ENCODE measurements around the gene ST3GAL4.
"Not testable (repeated sequence)": the region's sequence is repeated elsewhere in the genome, so short reads cannot be mapped to it uniquely, and the experiment has no call there.

Gene ST3GAL4

GRCh38 chr11:126362879-126363655 lies 7.6 kb downstream of the ST3GAL4 start:
- DNase-seq (ENCODE audit: extremely low read depth in 1 of 2, low read depth in 1 of 2) = no peak

GRCh38 chr11:126363706-126364248 lies 8.3 kb downstream of the ST3GAL4 start:
- no peak for DNase-seq (ENCODE audit: extremely low read depth in 1 of 2, low read depth in 1 of 2)

- DNase-seq (ENCODE audit: extremely low read depth in 1 of 2, low read depth in 1 of 2) = not testable (repeated sequence)
These were observed 9.2 kb downstream of the ST3GAL4 start for GRCh38 chr11:126364735-126365134.

- not testable (repeated sequence) for DNase-seq (ENCODE audit: extremely low read depth in 1 of 2, low read depth in 1 of 2)
These were observed 10.0 kb downstream of the ST3GAL4 start for GRCh38 chr11:126365508-126365907.

- no peak for DNase-seq (ENCODE audit: extremely low read depth in 1 of 2, low read depth in 1 of 2)
These were observed 10.8 kb downstream of the ST3GAL4 start for GRCh38 chr11:126366064-126366822.

- not testable (repeated sequence) for DNase-seq (ENCODE audit: extremely low read depth in 1 of 2, low read depth in 1 of 2)
These were observed 11.6 kb downstream of the ST3GAL4 start for GRCh38 chr11:126366823-126367654.

GRCh38 chr11:126367806-126368205 lies 12.3 kb downstream of the ST3GAL4 start:
- not testable (repeated sequence) for DNase-seq (ENCODE audit: extremely low read depth in 1 of 2, low read depth in 1 of 2)

GRCh38 chr11:126368336-126369119 lies 13.0 kb downstream of the ST3GAL4 start:
- not testable (repeated sequence) for DNase-seq (ENCODE audit: extremely low read depth in 1 of 2, low read depth in 1 of 2)

- no peak for DNase-seq (ENCODE audit: extremely low read depth in 1 of 2, low read depth in 1 of 2)
These were observed 14.5 kb downstream of the ST3GAL4 start for GRCh38 chr11:126370016-126370415.

GRCh38 chr11:126371595-126371994 lies 16.1 kb downstream of the ST3GAL4 start:
- no peak for DNase-seq (ENCODE audit: extremely low read depth in 1 of 2, low read depth in 1 of 2)

GRCh38 chr11:126373389-126374066 lies 18.0 kb downstream of the ST3GAL4 start:
- DNase-seq (ENCODE audit: extremely low read depth in 1 of 2, low read depth in 1 of 2) = not testable (repeated sequence)

- DNase-seq (ENCODE audit: extremely low read depth in 1 of 2, low read depth in 1 of 2) = not testable (repeated sequence)
These were observed 19.2 kb downstream of the ST3GAL4 start for GRCh38 chr11:126374562-126375300.

GRCh38 chr11:126375726-126376125 lies 20.2 kb downstream of the ST3GAL4 start:
- no peak for DNase-seq (ENCODE audit: extremely low read depth in 1 of 2, low read depth in 1 of 2)

- no peak for DNase-seq (ENCODE audit: extremely low read depth in 1 of 2, low read depth in 1 of 2)
These were observed 23.3 kb downstream of the ST3GAL4 start for GRCh38 chr11:126378763-126379162.

- DNase-seq (ENCODE audit: extremely low read depth in 1 of 2, low read depth in 1 of 2) = no peak
These were observed 25.4 kb downstream of the ST3GAL4 start for GRCh38 chr11:126380909-126381308.

GRCh38 chr11:126381960-126382359 lies 26.5 kb downstream of the ST3GAL4 start:
- not testable (repeated sequence) for DNase-seq (ENCODE audit: extremely low read depth in 1 of 2, low read depth in 1 of 2)

- DNase-seq (ENCODE audit: extremely low read depth in 1 of 2, low read depth in 1 of 2) = not testable (repeated sequence)
These were observed 27.2 kb downstream of the ST3GAL4 start for GRCh38 chr11:126382641-126383040.
